ENCODE data around the gene ALOX5AP.

DNA sequence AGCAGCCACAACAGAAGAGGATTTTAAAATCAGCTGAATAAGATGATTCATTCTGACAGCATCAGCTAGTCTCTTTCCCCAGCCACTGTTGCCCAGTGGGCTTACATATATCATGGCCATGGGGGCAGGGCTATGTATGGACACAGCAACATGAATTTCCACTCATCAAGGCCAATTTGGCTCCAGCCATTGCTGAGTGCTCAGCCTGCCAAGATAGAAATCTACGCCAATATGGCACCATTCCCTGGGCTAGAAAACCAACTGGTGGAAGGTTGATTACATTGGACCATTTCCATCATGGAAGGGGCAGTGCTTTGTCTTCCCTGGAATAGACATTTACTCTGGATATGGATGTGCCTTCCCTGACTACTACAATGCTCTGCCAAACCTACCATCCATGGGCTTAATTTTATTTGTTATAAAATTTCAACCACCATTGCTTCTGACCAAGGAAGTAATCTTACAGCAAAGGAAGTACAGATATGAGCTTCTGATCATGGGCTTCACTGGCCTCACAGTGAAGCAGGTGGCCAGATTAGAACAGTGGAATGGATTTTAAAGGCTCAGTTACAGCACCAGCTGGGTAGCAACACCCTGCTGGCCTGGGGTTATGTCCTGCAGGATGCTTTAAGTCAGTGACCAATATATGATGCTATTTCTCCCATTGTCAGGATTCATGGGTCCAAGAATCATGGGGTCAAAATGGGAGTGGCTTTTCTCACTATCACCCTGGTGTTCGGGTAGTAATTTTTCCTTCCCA, 9.8 kb upstream of the ALOX5AP start:
- TF ChIP-seq ZNF184 (CRISPR knock-in tag; IDR thresholded peaks at IDR 0.05) (no peak), ZNF324 (CRISPR knock-in tag; IDR thresholded peaks at IDR 0.05) (no peak), ZNF3 (CRISPR knock-in tag; IDR thresholded peaks at IDR 0.05) (no peak), POLR2A (conservative IDR thresholded peaks at IDR 0.05) (no peak), TCF7L2 (IDR thresholded peaks at IDR 0.05; ENCODE audit: low read depth, low read length) (no peak), ILK (tag; IDR thresholded peaks at IDR 0.05; ENCODE audit: borderline replicate concordance, low read depth) (no peak), NFXL1 (CRISPR knock-in tag; IDR thresholded peaks at IDR 0.05) (no peak), SMARCA4 (IDR thresholded peaks at IDR 0.05) (no peak), ZBTB8A (IDR thresholded peaks at IDR 0.05; ENCODE audit: partially characterized antibody) (no peak), TAF1 (IDR thresholded peaks at IDR 0.05; ENCODE audit: control insufficient read depth, extremely low read depth, insufficient read depth, low read length, severe bottlenecking) (no peak), CREB1 (IDR thresholded peaks at IDR 0.05) (no peak), CREB1 (CRISPR knock-in tag; IDR thresholded peaks at IDR 0.05) (no peak)
- TF ChIP-seq, protein P1, sequence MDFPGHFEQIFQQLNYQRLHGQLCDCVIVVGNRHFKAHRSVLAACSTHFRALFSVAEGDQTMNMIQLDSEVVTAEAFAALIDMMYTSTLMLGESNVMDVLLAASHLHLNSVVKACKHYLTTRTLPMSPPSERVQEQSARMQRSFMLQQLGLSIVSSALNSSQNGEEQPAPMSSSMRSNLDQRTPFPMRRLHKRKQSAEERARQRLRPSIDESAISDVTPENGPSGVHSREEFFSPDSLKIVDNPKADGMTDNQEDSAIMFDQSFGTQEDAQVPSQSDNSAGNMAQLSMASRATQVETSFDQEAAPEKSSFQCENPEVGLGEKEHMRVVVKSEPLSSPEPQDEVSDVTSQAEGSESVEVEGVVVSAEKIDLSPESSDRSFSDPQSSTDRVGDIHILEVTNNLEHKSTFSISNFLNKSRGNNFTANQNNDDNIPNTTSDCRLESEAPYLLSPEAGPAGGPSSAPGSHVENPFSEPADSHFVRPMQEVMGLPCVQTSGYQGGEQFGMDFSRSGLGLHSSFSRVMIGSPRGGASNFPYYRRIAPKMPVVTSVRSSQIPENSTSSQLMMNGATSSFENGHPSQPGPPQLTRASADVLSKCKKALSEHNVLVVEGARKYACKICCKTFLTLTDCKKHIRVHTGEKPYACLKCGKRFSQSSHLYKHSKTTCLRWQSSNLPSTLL (IDR thresholded peaks at IDR 0.05), result no peak
- TF ChIP-seq, protein P2, sequence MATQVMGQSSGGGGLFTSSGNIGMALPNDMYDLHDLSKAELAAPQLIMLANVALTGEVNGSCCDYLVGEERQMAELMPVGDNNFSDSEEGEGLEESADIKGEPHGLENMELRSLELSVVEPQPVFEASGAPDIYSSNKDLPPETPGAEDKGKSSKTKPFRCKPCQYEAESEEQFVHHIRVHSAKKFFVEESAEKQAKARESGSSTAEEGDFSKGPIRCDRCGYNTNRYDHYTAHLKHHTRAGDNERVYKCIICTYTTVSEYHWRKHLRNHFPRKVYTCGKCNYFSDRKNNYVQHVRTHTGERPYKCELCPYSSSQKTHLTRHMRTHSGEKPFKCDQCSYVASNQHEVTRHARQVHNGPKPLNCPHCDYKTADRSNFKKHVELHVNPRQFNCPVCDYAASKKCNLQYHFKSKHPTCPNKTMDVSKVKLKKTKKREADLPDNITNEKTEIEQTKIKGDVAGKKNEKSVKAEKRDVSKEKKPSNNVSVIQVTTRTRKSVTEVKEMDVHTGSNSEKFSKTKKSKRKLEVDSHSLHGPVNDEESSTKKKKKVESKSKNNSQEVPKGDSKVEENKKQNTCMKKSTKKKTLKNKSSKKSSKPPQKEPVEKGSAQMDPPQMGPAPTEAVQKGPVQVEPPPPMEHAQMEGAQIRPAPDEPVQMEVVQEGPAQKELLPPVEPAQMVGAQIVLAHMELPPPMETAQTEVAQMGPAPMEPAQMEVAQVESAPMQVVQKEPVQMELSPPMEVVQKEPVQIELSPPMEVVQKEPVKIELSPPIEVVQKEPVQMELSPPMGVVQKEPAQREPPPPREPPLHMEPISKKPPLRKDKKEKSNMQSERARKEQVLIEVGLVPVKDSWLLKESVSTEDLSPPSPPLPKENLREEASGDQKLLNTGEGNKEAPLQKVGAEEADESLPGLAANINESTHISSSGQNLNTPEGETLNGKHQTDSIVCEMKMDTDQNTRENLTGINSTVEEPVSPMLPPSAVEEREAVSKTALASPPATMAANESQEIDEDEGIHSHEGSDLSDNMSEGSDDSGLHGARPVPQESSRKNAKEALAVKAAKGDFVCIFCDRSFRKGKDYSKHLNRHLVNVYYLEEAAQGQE (IDR thresholded peaks at IDR 0.05; ENCODE audit: borderline replicate concordance), result no peak
- TF ChIP-seq, protein P2 (CRISPR knock-in tag; IDR thresholded peaks at IDR 0.05; ENCODE audit: low read depth), result no peak
- TF ChIP-seq, protein P3, sequence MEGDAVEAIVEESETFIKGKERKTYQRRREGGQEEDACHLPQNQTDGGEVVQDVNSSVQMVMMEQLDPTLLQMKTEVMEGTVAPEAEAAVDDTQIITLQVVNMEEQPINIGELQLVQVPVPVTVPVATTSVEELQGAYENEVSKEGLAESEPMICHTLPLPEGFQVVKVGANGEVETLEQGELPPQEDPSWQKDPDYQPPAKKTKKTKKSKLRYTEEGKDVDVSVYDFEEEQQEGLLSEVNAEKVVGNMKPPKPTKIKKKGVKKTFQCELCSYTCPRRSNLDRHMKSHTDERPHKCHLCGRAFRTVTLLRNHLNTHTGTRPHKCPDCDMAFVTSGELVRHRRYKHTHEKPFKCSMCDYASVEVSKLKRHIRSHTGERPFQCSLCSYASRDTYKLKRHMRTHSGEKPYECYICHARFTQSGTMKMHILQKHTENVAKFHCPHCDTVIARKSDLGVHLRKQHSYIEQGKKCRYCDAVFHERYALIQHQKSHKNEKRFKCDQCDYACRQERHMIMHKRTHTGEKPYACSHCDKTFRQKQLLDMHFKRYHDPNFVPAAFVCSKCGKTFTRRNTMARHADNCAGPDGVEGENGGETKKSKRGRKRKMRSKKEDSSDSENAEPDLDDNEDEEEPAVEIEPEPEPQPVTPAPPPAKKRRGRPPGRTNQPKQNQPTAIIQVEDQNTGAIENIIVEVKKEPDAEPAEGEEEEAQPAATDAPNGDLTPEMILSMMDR (IDR thresholded peaks at IDR 0.05 in 2 of 3, conservative IDR thresholded peaks at IDR 0.05 in 1 of 3; ENCODE audit: insufficient read depth in 2 of 3, low read depth in 1 of 3, low read length in 3 of 3), result no peak

All from K562 (cell line).